Endothelial cell of hepatic sinusoid (primary cell): Measurements from ENCODE around the gene CHMP6.

Source experiments
- in situ Hi-C: cut with HindIII; loops from 2 replicates; pipeline ENCODE4 v1.10.0; 2017; ENCODE audit warnings: low sequenced_read_pairs

CHMP6 gene

DNA sequence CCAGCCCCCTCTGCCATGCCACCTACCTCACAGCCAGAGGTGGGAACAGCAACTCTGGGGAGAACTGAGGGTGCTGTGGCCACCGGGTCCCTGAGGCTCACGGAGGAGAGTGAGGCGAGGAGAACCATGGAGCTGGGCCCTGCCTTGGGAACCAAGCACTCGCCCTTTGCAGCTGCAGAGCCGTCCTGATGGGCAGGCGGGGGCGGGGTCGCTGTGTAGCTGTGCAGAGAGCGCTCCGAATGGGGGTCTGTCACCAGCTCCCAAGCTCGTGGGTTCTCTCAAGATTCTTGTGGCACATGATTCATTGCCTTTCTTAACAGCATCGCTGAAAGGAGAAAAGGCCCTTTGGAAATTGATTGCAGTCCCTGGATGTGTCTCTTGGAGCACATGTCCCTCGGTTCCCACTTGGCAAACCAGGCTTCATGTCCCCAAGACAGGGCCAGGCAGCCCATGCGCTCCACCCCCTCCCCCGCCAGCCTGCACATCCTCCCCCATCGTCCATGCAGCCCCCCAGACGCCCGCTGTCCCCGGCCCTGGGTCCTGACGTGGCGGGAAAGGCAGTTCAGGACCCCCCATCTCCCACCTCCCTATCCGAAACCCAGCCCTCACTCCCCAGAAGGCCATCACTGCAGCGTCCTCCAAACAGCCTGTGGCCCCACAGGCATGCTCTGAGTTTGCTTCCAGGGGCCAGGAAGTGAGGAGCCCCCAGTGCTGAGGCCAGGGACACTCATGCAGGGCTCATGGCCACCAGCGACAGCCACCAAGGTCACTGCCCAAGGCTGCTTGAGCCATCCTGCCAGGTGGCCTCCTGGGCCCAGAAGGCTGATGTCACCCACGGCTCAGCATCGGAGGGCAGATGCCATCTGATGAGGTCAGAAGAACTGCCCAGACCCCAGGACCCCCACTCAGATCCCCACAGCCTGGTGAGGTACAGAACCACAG, 20.6 kb upstream of the CHMP6 start:
- in situ Hi-C loops: no loop called here

DNA sequence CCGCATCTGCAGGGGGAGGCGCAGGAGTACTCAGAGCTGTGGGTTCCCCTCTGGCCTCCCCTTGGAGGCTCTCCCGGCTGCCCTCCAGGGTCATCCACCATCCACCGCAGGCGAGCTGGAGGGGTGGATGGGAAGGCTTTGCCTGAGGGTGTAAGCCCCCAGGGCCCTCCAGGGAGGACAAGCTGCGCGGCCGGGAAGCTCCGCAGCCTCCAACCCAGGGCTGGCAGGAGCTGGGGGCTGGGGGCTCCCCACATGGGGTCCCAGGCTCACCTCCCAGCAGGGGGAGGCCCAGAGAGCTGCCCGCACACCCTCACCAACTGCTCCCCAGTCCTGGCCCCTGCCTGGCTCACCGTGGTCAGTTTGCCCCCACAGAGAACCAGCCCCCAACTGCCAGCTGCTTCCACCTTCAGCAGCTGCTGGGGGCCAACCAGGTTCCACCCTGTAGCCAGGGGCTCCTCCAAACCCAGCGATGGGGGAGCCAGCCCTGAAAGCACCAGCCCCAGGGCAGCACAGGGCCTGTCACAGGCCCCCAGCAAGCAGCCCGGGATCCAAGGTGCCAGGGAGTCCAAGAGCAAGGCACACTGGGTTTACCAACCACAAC, 19.8 kb upstream of the CHMP6 start:
- in situ Hi-C loops: no loop called here

DNA sequence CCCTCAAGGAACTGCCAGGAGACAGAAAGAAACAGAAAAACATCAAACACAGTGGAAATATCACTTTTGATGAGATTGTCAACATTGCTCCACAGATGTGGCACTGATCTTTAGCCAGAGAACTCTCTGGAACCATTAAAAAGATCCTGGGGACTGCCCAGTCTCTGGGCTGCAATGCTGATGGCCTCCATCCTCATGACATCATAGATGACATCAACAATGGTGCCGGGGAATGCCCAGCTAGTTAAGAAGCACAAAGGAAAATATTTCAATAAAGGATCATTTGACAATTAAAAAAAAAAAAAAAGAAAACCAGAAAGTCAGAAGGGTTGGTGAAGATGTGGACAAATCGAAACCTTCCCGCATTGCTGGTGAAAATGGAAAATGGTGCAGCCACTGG, 14.9 kb upstream of the CHMP6 start:
- in situ Hi-C loops: no loop called here

DNA sequence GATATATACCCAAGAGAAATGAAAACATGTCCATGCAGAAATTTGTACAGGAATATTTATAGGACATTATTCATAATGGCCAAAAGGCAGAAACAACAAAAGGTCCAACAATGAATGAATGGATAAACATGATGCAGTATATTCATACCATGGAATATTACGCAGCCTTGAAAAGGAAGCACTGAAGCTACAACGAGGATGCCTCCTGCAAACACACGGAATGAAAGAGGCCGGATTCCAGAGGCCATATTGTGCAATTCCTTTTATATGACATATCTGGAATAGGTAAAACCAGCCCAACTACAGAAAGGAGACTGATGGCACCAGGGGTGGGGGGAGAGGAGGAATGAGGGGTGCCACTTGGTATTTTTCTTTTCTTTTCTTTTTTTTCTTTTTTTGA, 14.5 kb upstream of the CHMP6 start:
- in situ Hi-C loops: no loop called here

DNA sequence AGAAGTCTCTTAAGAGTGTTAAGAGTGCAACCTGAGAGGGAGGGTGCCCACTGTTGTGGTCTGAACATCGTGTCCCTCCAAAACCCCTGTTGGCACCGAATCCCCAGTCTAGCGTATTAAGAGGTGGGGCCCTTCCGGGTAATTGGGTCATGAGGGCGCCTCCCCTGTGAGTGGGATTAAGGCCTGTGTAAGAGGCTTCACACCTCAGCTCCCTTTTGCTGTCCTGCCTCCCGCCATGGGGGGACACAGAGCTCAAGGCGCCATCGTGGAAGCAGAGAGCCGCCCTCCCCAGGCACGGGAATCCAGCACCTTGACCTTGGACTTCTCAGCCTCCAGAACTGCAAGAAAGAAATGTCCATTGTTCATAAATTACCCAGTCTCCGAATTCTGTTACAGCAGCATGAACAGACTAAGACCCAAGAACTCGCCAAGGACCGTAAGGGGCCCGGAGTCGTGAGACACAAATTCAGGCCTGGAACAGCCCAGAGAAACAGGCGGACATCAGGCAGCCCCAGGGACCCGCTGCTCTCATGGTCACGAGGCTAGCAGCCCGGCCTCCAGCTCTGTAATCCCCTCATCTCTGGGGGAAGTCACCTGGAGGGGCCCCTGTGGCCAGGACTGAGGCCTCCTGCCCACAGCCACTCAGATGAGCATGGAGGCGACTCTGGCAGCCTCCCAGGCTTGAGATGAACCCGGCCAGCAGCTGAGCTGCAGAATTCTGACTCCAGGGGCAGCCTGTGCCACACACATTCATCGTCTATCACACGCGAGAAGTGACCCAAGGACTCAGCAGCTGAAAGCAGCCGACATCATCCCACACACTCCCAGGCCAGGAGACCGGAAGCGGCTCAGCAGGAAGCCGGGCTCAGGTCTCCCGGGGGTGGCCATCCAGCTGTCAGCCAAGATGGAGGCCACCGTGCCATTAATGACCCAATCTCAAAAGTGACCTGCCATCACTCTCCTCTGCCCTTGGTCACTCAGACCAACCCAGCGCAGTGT, 12.8 kb upstream of the CHMP6 start:
- in situ Hi-C loops: no loop called here

DNA sequence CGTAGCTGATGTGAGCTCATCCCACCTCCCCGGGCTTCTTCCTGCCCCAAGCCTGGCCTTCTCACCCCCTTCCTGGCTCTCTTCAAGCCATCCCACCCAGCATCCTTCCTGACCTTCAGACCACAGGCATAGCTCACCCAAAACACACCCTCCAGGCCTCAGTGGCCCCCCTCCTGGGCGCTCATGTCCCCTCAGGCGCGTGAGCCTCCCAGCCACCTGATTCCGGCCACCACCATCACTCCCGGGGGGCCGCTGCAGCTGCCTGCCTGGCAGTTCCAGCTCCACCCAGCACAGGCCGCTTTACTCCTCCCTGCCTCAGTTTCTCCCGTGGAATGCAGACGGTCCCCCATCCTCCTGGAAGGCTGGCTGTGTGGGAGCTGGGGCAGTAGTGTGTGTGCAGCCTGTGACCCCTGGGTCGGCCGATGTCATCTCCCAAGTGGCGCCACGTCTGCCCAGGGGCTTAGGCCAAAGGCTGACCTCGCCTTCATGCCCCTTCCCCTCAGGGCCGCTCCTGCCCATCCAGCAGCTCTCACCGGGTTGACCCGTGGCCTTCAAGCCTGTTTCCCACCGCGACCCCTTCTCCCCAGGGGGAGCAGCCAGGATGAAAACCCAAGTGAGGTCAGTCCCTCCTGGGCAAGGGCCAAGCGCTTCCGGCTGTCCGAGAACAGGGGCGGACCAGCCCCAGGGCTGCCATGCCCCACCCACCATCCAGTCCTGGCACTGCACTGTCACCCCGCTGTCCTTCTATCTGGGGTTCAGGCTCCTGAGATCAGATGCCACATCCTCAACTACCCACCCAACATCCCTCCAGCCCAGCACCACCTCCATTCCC, 11.9 kb upstream of the CHMP6 start:
- in situ Hi-C loops: no loop called here

DNA sequence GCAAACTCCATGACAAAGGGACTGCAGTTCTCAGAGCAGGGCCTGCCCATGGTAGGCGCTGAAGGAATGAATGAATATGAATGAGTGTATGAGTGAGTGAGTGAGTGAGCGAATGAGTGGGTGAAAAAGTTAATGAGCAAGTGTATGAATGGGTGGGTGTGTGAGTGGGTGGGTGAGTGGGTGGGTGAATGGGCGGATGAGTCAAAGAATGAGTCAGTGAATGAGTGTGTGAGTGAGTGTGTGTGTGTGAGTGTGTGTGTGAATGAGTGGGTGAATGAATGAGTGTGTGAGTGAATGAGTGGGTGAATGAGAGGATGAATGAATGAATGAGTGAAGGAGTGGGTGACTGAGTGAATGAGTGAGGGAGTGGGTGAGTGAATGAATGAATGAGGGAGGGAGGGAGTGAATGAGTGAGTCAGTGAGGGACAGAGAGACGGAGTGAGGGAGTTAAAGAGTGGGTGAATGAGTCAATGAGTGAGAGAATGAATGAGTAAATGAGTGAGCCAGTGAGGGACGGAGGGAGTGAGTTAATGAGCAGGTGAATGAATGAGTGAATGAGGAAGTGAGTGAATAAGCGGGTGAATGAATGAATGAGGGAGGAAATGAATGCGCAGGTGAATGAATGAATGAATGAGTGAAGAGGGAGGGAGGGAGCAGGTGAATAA, 11.1 kb upstream of the CHMP6 start:
- in situ Hi-C loops: no loop called here

DNA sequence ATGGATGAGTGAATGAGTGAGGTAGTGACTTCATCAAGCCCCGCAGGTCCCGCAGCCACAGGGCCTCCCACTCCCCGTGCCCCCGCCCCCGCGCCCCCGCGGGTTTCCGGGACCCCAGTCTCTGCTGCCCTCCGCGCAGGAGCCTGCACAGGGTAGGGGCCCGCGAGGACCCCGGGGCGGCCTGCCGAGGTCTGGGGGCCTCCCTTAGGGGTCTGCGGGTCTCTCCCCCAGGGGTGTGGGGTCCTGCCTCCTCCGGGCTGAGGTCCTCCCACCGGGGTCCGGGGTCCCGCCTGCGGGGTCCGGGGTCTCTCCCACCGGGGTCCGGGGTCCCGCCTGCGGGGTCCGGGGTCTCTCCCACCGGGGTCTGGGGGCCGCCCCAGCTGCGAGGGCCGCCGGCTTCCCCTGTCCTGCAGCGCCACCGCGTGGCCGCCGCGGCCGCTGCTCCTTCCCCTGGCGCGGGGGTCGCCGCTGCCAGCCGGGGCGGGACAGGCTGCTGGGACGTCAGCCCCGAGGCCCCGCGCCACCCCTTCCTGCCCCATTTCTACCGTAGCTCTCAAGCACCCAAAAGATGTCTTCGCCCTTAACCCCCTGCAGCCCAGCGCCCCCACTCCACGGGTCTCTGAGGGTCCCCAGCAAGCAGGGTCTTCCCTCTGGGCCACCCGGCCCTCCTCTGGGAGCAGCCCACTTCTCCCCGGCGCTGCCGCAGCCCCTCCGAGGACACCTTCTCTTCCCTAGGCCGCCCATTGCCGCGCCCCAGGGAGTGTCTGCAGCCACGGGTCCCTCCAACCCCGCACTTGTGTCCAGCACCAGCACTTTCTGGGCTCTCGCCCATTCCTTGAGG, 10.4 kb upstream of the CHMP6 start:
- in situ Hi-C loops: no loop called here

DNA sequence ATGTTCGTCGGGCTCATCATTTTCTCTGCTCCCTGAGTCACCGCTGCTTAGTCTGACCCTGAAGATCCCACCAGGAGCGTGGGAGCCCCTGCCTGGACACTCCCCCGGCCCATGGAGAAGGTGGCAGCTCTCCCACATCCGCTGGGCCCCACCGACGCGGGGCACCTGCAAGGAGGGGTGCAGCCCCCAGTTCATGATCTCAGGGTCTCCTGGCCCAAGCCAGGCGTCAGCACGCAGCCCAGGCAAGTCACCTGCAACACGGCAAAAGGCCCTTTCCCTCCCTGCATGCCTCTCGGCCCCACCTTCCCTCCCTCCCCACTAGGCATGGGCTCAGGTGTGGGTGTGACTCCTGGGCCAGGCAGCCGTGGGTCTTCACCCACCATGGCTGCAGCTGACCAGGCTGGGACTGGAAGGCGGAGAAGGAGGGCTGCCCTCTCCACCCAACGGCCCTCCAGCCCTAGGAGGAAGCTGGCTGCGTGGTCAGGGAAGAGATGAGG, 9.7 kb upstream of the CHMP6 start:
- in situ Hi-C loops: no loop called here

DNA sequence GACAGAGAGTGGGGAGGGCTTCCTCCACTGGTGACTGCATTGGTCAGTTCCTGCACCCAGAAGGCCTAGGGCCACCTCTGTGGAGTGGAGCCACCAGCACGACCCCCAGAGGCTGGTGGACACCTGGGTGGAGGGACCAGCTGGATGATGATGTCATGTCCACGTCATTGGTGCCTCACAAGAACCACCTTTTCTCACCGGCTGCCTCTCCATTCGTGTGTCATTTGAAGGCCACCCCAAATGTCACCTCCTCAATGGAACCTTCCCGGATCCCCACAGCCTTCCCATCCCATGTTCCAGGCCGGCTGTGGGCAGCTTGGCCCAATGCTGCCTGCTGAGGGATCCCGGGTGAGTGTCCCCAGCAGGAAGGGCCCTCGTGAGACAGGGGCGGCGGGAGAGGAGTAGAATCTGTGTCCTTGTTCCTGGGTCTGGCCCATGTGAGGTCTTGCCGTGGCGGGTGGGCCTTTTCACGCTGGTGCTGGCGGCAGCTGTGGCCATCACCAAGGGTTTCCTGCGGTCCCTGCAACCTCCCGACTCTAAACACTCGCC, 9.1 kb upstream of the CHMP6 start:
- in situ Hi-C loops: no loop called here

DNA sequence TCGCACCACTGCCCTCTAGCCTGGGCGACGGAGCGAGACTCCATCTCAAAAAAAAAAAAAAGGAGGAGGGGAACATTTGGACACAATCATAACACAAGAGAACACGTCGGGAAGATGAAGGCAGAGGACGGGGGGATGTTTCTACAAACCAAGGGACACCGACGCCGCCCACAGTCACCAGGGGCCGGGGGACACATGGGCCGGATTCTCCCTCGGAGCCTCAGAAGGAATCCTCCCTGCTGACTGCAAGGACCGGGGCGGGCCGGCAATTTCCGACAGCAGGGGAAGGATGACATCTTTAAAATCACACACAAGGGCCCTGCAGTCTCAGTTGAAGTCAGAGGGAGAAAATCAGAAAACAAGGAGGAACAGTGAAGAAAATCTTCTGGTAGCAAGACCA, 8.1 kb upstream of the CHMP6 start:
- in situ Hi-C loops: no loop called here

DNA sequence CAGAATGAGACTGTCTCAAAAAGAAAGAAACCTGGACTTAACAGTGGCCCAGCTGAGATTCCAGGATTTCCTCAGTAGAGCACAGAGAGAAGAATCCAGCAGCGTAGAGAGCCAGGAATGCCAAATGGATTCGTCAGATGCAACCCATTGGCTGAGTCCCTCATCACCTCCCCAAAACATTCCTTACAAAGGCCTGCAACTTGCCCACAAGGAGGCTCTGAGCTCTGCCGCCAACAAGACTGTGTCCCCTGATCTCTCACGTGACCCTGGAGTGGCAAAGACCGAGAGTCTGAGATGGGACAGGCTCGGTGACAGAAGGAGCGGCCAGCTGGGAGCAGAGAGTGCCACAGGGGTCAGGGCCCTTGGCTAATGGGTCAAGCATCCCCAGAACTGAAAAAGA, 6.9 kb upstream of the CHMP6 start:
- in situ Hi-C loops: loop anchor here (5.0 kb wide), 1 partner anchor 57 kb away; no protein-coding TSS in a partner anchor

DNA sequence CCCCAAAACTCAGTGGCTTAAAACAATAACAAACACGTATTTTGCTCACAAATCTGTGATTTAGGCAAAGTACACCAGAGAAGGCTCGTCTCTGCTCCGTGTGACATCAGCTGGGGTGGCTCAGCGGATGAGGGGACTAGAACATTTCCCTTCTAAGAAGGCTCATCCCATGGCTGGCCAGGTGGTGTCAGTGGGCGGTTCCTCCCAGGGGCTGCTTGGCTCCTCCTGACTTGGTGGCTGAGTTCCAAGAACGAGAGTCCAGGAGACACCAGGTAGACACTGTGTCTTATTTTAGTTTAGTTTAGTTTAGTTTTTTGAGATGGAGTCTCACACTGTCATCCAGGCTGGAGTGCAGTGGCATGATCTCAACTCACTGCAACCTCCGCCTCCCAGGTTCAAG, 5.6 kb upstream of the CHMP6 start:
- in situ Hi-C loops: loop anchor here (5.0 kb wide), 1 partner anchor 59 kb away; no protein-coding TSS in a partner anchor

DNA sequence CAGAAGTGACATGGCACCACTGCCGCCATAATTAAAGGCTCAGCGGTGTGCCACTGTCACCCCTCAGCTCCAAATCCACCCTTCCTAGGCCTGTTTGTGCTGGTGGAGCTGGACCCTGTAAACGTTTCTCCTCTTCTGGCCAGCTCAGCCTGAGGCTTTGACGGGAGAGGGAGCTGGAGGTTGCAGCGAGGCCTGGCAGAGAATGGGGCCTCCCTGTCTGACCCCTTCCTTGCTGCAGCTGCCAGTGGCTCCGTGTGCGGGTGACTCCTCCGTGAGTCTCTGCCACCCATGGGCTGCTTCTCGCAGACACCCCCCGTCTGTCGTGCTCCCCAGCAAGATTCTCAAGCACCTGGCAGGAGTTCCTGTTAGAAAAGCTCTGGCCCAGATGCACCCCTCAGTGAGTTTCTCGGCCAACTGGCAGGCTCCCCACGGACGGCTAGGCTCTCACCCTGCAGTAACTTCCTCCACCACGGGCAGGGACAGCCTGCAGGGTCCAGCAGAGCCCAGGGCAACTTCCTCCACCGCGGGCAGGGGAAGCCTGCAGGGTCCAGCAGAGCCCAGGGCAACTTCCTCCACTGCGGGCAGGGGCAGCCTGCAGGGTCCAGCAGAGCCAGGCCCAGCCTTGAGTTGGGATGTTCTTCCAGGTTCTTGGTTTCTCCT, 4.7 kb upstream of the CHMP6 start:
- in situ Hi-C loops: loop anchor here (5.0 kb wide), 1 partner anchor 60 kb away; no protein-coding TSS in a partner anchor

DNA sequence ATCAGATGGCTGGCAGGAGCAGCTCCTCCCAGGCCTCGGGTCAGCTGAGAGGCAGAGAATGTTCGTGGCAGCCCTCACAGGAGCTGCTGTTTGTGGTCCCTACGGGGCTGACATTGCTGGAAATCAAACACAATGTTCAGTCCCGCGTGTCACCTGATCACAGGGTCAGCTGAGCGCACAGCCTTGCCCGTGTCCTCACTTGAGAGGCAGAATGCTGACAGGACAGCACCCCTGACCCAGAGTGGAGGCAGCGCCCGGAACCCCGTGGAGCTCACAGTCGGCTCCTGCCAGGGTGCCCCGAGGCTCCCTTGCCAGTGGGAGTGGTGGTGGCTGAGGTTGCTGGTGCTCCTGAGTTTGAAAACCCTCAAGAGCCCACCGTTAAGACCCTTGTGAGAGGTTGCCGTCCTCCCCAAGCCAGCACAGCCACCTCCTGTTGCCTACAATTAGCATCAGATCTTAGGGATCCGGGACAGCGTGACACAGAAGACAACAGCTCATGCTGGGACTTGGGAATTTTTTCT, 3.6 kb upstream of the CHMP6 start:
- in situ Hi-C loops: loop anchor here (5.0 kb wide), 1 partner anchor 61 kb away; no protein-coding TSS in a partner anchor

DNA sequence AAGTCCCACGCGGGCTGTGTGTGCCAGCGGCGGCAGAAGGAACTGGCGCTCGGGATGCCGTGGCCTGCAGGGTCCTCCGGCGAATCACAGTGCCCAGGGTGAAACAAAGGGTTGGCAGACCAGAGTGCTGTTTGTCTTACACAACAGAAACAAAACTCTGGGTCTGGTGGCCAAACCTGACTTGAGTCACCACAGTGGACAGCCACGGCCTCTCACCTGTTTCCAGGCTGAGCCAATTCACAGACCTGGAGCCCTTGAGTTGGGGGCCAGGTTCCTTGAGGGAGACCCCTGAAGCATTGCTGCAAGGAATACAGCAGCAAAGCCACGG, 2.1 kb upstream of the CHMP6 start:
- in situ Hi-C loops: loop anchor here (5.0 kb wide), 1 partner anchor 62 kb away; no protein-coding TSS in a partner anchor

DNA sequence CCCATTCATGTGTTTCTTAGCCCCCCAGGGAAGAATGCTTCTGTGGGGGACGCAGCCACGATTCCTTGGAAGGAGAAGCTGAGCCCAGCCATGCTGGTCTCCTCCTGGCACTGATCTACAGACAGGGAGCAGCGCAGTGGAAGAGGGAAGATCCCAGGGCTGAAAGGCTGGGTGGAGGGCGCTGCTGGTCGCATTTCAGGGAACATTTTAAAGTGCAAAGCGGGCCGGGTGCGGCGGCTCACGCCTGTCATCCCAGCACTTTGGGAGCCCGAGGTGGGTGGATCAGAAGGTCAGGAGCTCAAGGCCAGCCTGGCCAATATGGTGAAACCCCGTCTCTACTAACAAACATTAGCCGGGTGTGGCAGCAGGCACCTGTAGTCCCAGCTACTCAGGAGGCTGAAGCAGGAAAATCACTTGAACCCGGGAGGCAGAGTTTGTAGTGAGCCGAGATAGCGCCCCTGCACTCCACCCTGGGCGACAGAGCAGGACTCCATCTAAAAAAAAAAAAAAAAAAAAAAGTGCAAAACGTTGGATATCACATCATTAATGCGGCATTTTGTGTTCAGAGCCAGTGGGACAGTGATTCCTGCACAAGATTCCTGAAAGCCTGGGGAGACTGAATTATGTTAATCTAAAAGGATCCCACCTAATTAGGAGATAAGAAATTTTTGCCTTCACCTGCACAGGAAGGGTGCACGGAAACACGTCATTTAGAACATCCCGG, 558 bp upstream of the CHMP6 start:
- in situ Hi-C loops: no loop called here
